Nephron progenitor cell (in vitro differentiated cells): ENCODE results near the gene GRID2.

Experiments
- DNase-seq: peaks from one replicate; pipeline ENCODE4 v3.0.0; 2021
- H3K27ac Mint-ChIP-seq: 2 replicates; pipeline ENCODE4 v1.8.0; 2021; ENCODE audit warnings: mild to moderate bottlenecking, moderate library complexity, mixed read lengths
- H3K27me3 Mint-ChIP-seq: 2 replicates; pipeline ENCODE4 v1.8.0; 2021; ENCODE audit warnings: mild to moderate bottlenecking, low read depth, mixed read lengths; ENCODE audit not compliant: poor library complexity
- H3K36me3 Mint-ChIP-seq: 2 replicates; pipeline ENCODE4 v1.8.0; 2021; ENCODE audit warnings: low read depth, mixed read lengths
- H3K4me1 Mint-ChIP-seq: 2 replicates; pipeline ENCODE4 v1.8.0; 2021; ENCODE audit warnings: mixed read lengths
- H3K4me3 Mint-ChIP-seq: 2 replicates; pipeline ENCODE4 v1.8.0; 2021; ENCODE audit warnings: mild to moderate bottlenecking, moderate library complexity, mixed read lengths
- H3K9me3 Mint-ChIP-seq: 2 replicates; pipeline ENCODE4 v1.8.0; 2021; ENCODE audit warnings: mild to moderate bottlenecking, moderate library complexity, mixed read lengths
- TF ChIP-seq, protein P1 (sequence below): fragments of 200-600 bp; sonication (generic); IDR thresholded peaks from 2 replicates; pipeline ENCODE4 v1.5.0; 2021; ENCODE audit warnings: antibody characterized with exemption

The GRID2 gene

DNA sequence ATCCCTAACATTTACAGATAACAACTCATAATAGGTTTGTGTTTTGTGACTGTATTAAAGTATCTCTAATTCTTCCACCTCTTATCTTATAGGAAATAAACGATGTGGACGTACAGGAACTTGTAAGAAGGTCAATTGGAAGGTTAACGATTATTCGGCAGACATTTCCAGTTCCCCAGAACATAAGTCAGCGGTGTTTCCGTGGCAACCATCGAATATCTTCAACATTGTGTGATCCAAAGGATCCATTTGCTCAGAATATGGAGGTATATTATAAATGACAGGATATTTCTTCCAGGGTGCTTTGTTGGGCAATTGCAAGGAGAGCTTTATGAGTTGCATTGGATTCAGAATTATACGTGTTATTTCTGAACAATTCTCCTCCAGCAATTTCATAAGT, 912.9 kb downstream of the GRID2 start:
- TF ChIP-seq, protein P1, sequence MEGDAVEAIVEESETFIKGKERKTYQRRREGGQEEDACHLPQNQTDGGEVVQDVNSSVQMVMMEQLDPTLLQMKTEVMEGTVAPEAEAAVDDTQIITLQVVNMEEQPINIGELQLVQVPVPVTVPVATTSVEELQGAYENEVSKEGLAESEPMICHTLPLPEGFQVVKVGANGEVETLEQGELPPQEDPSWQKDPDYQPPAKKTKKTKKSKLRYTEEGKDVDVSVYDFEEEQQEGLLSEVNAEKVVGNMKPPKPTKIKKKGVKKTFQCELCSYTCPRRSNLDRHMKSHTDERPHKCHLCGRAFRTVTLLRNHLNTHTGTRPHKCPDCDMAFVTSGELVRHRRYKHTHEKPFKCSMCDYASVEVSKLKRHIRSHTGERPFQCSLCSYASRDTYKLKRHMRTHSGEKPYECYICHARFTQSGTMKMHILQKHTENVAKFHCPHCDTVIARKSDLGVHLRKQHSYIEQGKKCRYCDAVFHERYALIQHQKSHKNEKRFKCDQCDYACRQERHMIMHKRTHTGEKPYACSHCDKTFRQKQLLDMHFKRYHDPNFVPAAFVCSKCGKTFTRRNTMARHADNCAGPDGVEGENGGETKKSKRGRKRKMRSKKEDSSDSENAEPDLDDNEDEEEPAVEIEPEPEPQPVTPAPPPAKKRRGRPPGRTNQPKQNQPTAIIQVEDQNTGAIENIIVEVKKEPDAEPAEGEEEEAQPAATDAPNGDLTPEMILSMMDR: no peak
- H3K27ac Mint-ChIP-seq: no peak overlapping the region
- no peak overlapping the region for H3K4me3 Mint-ChIP-seq

DNA sequence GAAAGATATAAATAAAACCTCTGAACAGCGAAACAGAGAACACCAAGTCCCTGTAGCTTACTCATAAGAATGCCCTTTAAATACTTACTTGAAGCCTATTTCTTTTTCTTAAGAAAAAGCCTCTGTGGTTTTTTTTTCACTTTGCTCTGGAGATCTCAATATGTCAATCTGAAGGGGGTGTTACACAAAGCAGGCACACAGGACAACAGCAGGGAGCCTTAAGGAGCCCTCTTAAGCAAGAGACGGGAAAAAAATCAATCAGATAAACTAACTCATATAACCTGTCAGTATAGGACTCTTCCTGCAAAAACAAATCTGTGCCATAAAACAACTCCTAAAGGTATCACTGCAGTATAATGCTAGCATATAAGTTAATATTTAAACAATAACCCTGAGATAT, 913.7 kb downstream of the GRID2 start:
- no peaks in the 10 kb centered on the region for H3K27me3 Mint-ChIP-seq
- no peaks in the 10 kb centered on the region for H3K4me1 Mint-ChIP-seq
- no peak overlapping the region for H3K27ac Mint-ChIP-seq
- no peaks in the 10 kb centered on the region for H3K36me3 Mint-ChIP-seq
- no peaks in the 10 kb centered on the region for H3K9me3 Mint-ChIP-seq
- DNase-seq: no peak
- TF ChIP-seq, protein P1: no peak
- no peak overlapping the region for H3K4me3 Mint-ChIP-seq

More for the DNA sequence above, 912.9 kb downstream of the GRID2 start:
- H3K4me1 Mint-ChIP-seq: no peaks in the 10 kb centered on the region
- H3K36me3 Mint-ChIP-seq: no peaks in the 10 kb centered on the region
- no peaks in the 10 kb centered on the region for H3K9me3 Mint-ChIP-seq
- no peaks in the 10 kb centered on the region for H3K27me3 Mint-ChIP-seq
- DNase-seq: no peak

DNA sequence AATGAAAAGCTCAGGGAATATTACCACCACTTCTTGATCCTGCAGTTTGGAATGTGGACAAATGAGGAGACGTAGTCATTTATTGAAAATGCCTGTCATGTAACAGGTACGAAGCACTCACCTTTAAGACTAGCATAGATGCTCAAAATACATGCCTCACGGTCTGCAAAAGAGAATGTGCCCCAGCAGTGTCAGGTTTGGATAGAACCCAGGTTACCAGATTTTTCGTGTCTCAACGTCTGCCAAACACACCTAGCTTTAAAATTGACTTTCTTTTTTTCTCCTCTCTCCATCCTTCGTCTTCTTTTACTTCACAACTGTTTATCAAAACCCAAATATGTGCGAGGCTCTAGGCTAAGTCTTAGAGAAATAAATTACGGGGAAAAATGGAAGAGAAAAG, 918.0 kb downstream of the GRID2 start:
- DNase-seq: no peak
- H3K36me3 Mint-ChIP-seq: no peaks in the 10 kb centered on the region
- no peaks in the 10 kb centered on the region for H3K27me3 Mint-ChIP-seq
- TF ChIP-seq, protein P1: no peak
- H3K27ac Mint-ChIP-seq: no peak overlapping the region
- H3K9me3 Mint-ChIP-seq: no peaks in the 10 kb centered on the region
- H3K4me3 Mint-ChIP-seq: no peak overlapping the region
- no peaks in the 10 kb centered on the region for H3K4me1 Mint-ChIP-seq

DNA sequence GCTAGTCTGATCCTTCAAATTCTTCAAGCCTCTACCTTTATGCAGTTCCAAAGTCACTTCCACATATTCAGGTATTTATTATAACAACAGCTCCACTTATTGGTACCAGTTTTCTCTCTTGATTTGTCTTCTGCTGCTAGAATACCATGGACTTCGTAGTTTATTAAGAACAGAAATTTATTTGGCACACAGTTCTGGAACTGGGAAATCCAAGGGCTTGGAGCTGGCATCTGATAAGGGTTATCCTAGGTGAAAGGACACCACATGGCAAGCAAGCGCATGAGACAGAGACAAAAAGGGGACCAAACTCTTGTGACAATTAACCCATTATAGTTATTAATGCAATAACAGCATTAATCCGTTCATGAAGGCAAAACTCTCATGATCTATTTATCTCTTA, 924.3 kb downstream of the GRID2 start:
- Mint-ChIP-seq H3K27me3 (no peaks in the 10 kb centered on the region), H3K36me3 (no peaks in the 10 kb centered on the region), H3K4me1 (no peaks in the 10 kb centered on the region), H3K9me3 (no peaks in the 10 kb centered on the region), H3K4me3 (no peak overlapping the region), H3K27ac (no peak overlapping the region)
- TF ChIP-seq, protein P1: no peak
- DNase-seq: no peak

DNA sequence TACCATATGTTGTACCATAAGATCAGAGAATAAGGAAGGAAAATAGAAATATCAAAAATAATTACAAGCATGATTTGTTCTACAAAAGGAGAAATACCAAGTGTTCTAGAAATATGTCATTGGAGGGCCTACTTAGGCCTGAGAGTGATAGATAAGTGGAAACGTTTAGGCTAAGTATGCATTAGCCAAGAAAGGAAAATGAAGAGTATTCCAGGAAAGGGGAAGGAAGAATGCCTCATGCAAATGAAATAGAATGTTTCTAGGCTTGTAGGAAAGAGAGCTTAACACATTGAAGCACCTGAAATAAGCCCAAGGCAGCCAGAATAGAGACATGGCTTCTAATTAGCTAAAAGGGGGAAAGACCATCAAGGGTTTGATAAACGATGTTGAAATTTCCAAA, 929.1 kb downstream of the GRID2 start:
- Mint-ChIP-seq H3K27ac (peak overlapping the region; percentile 44), H3K27me3 (no peaks in the 10 kb centered on the region), H3K9me3 (no peaks in the 10 kb centered on the region), H3K4me1 (no peaks in the 10 kb centered on the region), H3K4me3 (no peak overlapping the region), H3K36me3 (no peaks in the 10 kb centered on the region)
- TF ChIP-seq, protein P1: no peak
- no peak for DNase-seq

DNA sequence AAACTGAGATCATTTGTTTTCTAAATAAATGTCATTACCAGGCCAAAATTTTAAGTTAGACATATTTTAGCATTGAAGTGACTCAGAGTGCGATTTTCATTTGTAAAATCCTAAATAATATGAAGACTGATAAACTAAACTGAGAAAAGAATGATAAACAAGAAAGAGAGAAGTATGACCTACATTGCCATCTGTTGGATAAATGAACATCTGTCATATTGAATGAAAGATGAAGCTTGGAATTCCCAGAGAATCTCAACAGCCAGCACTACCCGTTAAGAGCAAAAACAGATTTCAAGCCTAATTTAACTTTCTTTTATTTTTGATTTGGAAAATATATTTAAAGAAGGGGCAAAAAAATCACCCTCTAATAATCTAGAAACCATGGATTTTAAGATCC, 933.8 kb downstream of the GRID2 start:
- no peaks in the 10 kb centered on the region for H3K9me3 Mint-ChIP-seq
- no peaks in the 10 kb centered on the region for H3K36me3 Mint-ChIP-seq
- H3K27me3 Mint-ChIP-seq: no peaks in the 10 kb centered on the region
- TF ChIP-seq, protein P1: no peak
- H3K27ac Mint-ChIP-seq: no peak overlapping the region
- no peak for DNase-seq
- no peak overlapping the region for H3K4me3 Mint-ChIP-seq
- H3K4me1 Mint-ChIP-seq: no peaks in the 10 kb centered on the region
